AG20443 (cell line): ENCODE results near the gene HNRNPC.
A peak's percentile ranks its signal among the peaks of the same experiment; 100 is the strongest.
"Not testable (repeated sequence)": the region's sequence is repeated elsewhere in the genome, so short reads cannot be mapped to it uniquely, and the experiment has no call there.

Source experiments
- DNase-seq: peaks from one replicate; pipeline ENCODE4 v3.0.0; 2012; ENCODE audit warnings: low spot score, mixed read lengths

HNRNPC gene

GRCh38 chr14:21269252-21270046 is at the start of gene HNRNPC:
Gene HNRNPC, minus strand, starts transcription at chr14:21269442. Its CDS starts 35,249 bp downstream, at chr14:21234193.
- DNase-seq: peak; percentile 98

GRCh38 chr14:21317398-21317797 is 48.2 kb upstream of the HNRNPC start:
- DNase-seq: no peak

- DNase-seq: no peak
Measured at GRCh38 chr14:21313512-21313911, 44.3 kb upstream of the HNRNPC start.

GRCh38 chr14:21311614-21312013 is 42.4 kb upstream of the HNRNPC start:
- no peak for DNase-seq

- DNase-seq: no peak
Measured at GRCh38 chr14:21309956-21310355, 40.7 kb upstream of the HNRNPC start.

- DNase-seq: no peak
Measured at GRCh38 chr14:21309238-21309636, 40.0 kb upstream of the HNRNPC start.

GRCh38 chr14:21308479-21309237 is 39.4 kb upstream of the HNRNPC start:
- DNase-seq: no peak

- no peak for DNase-seq
Measured at GRCh38 chr14:21308132-21308478, 38.9 kb upstream of the HNRNPC start.

- no peak for DNase-seq
Measured at GRCh38 chr14:21307637-21308036, 38.4 kb upstream of the HNRNPC start.

GRCh38 chr14:21302836-21303140 is 33.5 kb upstream of the HNRNPC start:
- not testable (repeated sequence) for DNase-seq

GRCh38 chr14:21302013-21302835 is 33.0 kb upstream of the HNRNPC start:
- DNase-seq: no peak

GRCh38 chr14:21300892-21301291 is 31.6 kb upstream of the HNRNPC start:
- DNase-seq: peak; percentile 32

- no peak for DNase-seq
Measured at GRCh38 chr14:21299562-21300130, 30.4 kb upstream of the HNRNPC start.

GRCh38 chr14:21298358-21298757 is 29.1 kb upstream of the HNRNPC start:
- no peak for DNase-seq

- not testable (repeated sequence) for DNase-seq
Measured at GRCh38 chr14:21294026-21294425, 24.8 kb upstream of the HNRNPC start.

GRCh38 chr14:21287168-21287567 is 17.9 kb upstream of the HNRNPC start:
- no peak for DNase-seq

GRCh38 chr14:21286516-21286915 is 17.3 kb upstream of the HNRNPC start:
- not testable (repeated sequence) for DNase-seq

GRCh38 chr14:21281917-21282316 is 12.7 kb upstream of the HNRNPC start:
- not testable (repeated sequence) for DNase-seq

GRCh38 chr14:21279783-21280182 is 10.5 kb upstream of the HNRNPC start, which contains the start of gene RPGRIP1:
Gene RPGRIP1, plus strand, starts transcription at chr14:21280083. Its CDS starts 7,894 bp downstream, at chr14:21287977.
- no peak for DNase-seq

- DNase-seq: no peak
Measured at GRCh38 chr14:21278632-21279031, 9.4 kb upstream of the HNRNPC start.

GRCh38 chr14:21275261-21275858 is 6.1 kb upstream of the HNRNPC start:
- no peak for DNase-seq

GRCh38 chr14:21272661-21273060 is 3.4 kb upstream of the HNRNPC start:
- DNase-seq: not testable (repeated sequence)
